Tibial nerve (tissue), 4 donors: Measurements from ENCODE around the gene BGN. TPM values are rescaled to one million over a fixed set of nuclear protein-coding genes. Genes with fewer than 3 reads are reported as not detected.

Source experiments
- DNase-seq, 2 donors: peaks; one replicate each; pipeline ENCODE4 v3.0.0-alpha.2; 2019; ENCODE audit warnings: low spot score in 2 of 2
- H3K27ac ChIP-seq, 4 donors: fragments of 200-600 bp; sonication (generic) in 3 of 4; one replicate each; pipeline ENCODE4 v1.5.1; 2017 to 2019; ENCODE audit warnings: mild to moderate bottlenecking in 1 of 4
- H3K27me3 ChIP-seq, 2 donors: fragments of 200-600 bp; sonication (generic) in 1 of 2; one replicate each; pipeline versions ENCODE4 v1.5.1 to v1.6.0; 2017 to 2019
- H3K36me3 ChIP-seq, 3 donors: fragments of 200-600 bp; sonication (generic); one replicate each; pipeline ENCODE4 v1.5.1; 2018 to 2019
- H3K4me1 ChIP-seq, 4 donors: fragments of 200-600 bp; sonication (generic) in 3 of 4; one replicate each; pipeline ENCODE4 v1.5.1; 2017 to 2019
- H3K4me3 ChIP-seq, 4 donors: fragments of 200-600 bp; sonication (generic) in 3 of 4; one replicate each; pipeline ENCODE4 v1.5.1; 2017 to 2019; ENCODE audit warnings: mild to moderate bottlenecking in 1 of 4, moderate library complexity in 1 of 4
- H3K9me3 ChIP-seq, 4 donors: fragments of 200-600 bp; sonication (generic) in 3 of 4; one replicate each; pipeline ENCODE4 v1.5.1; 2017 to 2019
- EP300 ChIP-seq, 2 donors: sonication (generic); formaldehyde crosslinking; IDR thresholded peaks; one replicate each; pipeline ENCODE4 v1.6.1; 2017; ENCODE audit warnings: antibody characterized with exemption in 2 of 2, mild to moderate bottlenecking in 1 of 2
- POLR2A ChIP-seq, 2 donors: fragments of 450-650 bp; IDR thresholded peaks; one replicate each; pipeline ENCODE4 v1.6.1; 2017; ENCODE audit warnings: antibody characterized with exemption in 2 of 2, mild to moderate bottlenecking in 2 of 2, moderate library complexity in 2 of 2
- WGBS, 2 donors: methylation state at CpG; one replicate each; pipeline ENCODE4 v1.1.5; 2018; 5-methylcytosine and 5-hydroxymethylcytosine counted together
- total RNA-seq, 4 donors: library from RNA; depleted of rRNA; stranded (reverse); fragments of >200 nt; gene quantifications; one replicate each; pipeline ENCODE4 v1.1.0, GENCODE V29; 2016
- TF ChIP-seq, protein P1 (sequence below), 5 experiments: fragments of 200-600 bp in 3 of 5; fragments of 450-650 bp in 2 of 5; sonication (generic) in 3 of 5; IDR thresholded peaks; one replicate each; pipeline ENCODE4 v1.5.1; 2016 to 2019; ENCODE audit warnings: antibody characterized with exemption in 5 of 5, mild to moderate bottlenecking in 3 of 5, moderate library complexity in 2 of 5

The BGN gene
- total RNA-seq, 4 donors from 2014 or later = 25.6 to 103 (median 59.0) TPM

DNA sequence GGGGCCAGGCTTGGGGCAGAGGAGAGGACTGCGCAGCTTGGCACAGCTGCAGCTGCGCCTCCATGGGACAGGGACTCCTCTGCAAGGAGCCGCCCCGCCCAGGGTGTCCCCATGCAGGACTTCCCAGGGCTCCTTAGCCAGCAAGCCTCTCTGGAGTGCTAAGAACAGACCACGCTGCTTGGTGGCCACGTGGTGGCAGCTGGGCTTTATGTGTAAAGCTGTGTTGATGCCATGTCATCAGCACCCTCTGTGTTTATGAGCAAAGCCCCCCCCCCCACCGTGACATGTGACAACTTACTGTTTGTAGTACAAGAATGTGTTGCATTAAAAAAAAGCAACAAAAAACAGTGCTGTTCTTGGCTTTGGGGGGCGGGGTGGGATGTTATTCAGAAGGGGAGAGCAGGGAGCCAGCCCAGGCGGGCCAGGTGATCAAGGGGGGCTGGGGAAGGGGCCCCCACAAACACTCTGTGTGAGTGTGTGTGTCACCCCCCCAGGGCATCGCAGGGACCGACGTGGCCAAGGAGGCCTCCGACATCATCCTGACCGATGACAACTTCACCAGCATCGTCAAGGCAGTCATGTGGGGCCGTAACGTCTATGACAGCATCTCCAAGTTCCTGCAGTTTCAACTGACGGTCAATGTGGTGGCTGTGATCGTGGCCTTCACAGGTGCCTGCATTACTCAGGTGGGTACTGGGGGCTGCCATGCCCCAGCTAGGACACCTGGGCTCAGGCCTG, 63.0 kb downstream of the BGN start:
- H3K9me3 ChIP-seq = no peaks in the 10 kb centered on the region
- peaks cover 0 to 6% of the 10 kb centered on the region in 2 donors for H3K27me3 ChIP-seq
- TF ChIP-seq, protein P1, sequence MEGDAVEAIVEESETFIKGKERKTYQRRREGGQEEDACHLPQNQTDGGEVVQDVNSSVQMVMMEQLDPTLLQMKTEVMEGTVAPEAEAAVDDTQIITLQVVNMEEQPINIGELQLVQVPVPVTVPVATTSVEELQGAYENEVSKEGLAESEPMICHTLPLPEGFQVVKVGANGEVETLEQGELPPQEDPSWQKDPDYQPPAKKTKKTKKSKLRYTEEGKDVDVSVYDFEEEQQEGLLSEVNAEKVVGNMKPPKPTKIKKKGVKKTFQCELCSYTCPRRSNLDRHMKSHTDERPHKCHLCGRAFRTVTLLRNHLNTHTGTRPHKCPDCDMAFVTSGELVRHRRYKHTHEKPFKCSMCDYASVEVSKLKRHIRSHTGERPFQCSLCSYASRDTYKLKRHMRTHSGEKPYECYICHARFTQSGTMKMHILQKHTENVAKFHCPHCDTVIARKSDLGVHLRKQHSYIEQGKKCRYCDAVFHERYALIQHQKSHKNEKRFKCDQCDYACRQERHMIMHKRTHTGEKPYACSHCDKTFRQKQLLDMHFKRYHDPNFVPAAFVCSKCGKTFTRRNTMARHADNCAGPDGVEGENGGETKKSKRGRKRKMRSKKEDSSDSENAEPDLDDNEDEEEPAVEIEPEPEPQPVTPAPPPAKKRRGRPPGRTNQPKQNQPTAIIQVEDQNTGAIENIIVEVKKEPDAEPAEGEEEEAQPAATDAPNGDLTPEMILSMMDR (IDR thresholded peaks at IDR 0.05) = no peak
- TF ChIP-seq POLR2A (IDR thresholded peaks at IDR 0.05) (no peak), EP300 (IDR thresholded peaks at IDR 0.05) (no peak)
- H3K4me3 ChIP-seq = no peak overlapping the region
- 74 to 77% methylated on average over 8 to 19 of the region's 19 CpGs for WGBS, 2 donors
- H3K36me3 ChIP-seq = no peaks in the 10 kb centered on the region
- no peak for DNase-seq
- H3K27ac ChIP-seq = no peak overlapping the region
- H3K4me1 ChIP-seq = peaks cover 0 to 4% (median 0%) of the 10 kb centered on the region in 4 donors

Other genes with a start within 250 kb of the BGN start
- gene PNMA6F, start 173.2 kb upstream of the BGN start, total RNA-seq = under 1 TPM in 1 of 4 donors, not detected in 3; 0.59 TPM
- 10 to 100 TPM; 11.8 to 15.9 (median 12.6) TPM for gene ZNF275, start 160.8 kb upstream of the BGN start, total RNA-seq
- not detected for gene PNMA6E, start 93.6 kb upstream of the BGN start, total RNA-seq
- 1 to 10 TPM in 1 of 4 donors, under 1 TPM in 3; 0.39 to 1.8 (median 0.75) TPM for gene ZFP92, start 83.5 kb upstream of the BGN start, total RNA-seq
- 1 to 10 TPM; 1.5 to 4.4 (median 3.3) TPM for gene TREX2, start 48.9 kb upstream of the BGN start, total RNA-seq
- 10 to 100 TPM; 27.8 to 79.8 (median 30.6) TPM for gene HAUS7, start 24.4 kb upstream of the BGN start, total RNA-seq
- gene ATP2B3, start 22.7 kb downstream of the BGN start, total RNA-seq = not detected
- 10 to 100 TPM; 26.4 to 36.9 (median 32.2) TPM for gene CCNQ, start 104.2 kb downstream of the BGN start, total RNA-seq
- gene DUSP9, start 152.2 kb downstream of the BGN start, total RNA-seq = not detected
- gene PNCK, start 178.8 kb downstream of the BGN start, total RNA-seq = 1 to 10 TPM in 2 of 4 donors, under 1 TPM in 1, not detected in 1; 0.63 to 4.5 (median 3.6) TPM
- 10 to 100 TPM; 14.4 to 26.7 (median 21.9) TPM for gene SLC6A8, start 192.9 kb downstream of the BGN start, total RNA-seq
- 100 to 1,000 TPM in 3 of 4 donors, 10 to 100 TPM in 1; 99.0 to 126 (median 114) TPM for gene BCAP31, start 229.4 kb downstream of the BGN start, total RNA-seq
- gene ABCD1, start 229.9 kb downstream of the BGN start, total RNA-seq = 10 to 100 TPM; 13.0 to 36.6 (median 15.0) TPM